Right renal cortex interstitium (tissue), 3 donors: ENCODE results near the gene MYBPHL. TPM values are rescaled to one million over a fixed set of nuclear protein-coding genes. Genes with fewer than 3 reads are reported as not detected.

Source experiments
- DNase-seq, 3 donors: peaks; one replicate each; pipeline ENCODE4 v3.0.0-alpha.2; 2013; ENCODE audit warnings: low read depth in 3 of 3, low spot score in 2 of 3
- polyA plus RNA-seq, 3 donors: library from polyadenylated mRNA; unstranded; fragments of 120-200 nt; gene quantifications; one replicate each; pipeline ENCODE4 v1.2.1, GENCODE V29; 2013; ENCODE audit not compliant: insufficient read length in 3 of 3

Gene MYBPHL
- polyA plus RNA-seq, 3 donors, result 0.08 TPM; not detected in 2

- DNase-seq, result peak in 1 of 3 donors; percentile 58
Observed at GRCh38 chr1:109253803-109254620, 52.8 kb downstream of the MYBPHL start.

DNA sequence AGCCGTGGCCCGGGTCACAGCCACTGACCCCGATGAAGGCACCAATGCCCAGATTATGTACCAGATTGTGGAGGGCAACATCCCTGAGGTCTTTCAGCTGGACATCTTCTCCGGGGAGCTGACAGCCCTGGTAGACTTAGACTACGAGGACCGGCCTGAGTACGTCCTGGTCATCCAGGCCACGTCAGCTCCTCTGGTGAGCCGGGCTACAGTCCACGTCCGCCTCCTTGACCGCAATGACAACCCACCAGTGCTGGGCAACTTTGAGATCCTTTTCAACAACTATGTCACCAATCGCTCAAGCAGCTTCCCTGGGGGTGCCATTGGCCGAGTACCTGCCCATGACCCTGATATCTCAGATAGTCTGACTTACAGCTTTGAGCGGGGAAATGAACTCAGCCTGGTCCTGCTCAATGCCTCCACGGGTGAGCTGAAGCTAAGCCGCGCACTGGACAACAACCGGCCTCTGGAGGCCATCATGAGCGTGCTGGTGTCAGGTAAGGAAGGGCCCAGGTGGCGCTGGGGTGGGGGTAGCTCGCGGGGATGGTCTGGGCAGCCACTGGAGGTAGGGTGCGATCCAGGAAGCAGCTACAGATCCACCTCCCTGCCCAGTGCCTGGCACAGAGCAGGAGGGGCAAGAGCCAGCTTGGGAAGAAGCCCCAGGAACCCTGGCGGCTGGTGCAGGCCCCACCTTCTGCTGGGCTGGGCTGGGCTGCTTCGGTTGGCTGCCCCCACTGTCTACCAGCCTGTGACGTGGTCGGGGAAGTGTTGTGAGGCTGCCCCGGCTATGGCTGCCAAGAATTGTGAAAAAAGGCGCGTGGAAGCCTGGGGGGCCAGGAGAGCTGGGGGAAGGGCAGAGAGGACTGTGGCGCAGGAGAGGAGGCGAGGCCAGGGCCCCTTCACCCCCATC is 53.7 kb downstream of the MYBPHL start:
- DNase-seq, result no peak

DNA sequence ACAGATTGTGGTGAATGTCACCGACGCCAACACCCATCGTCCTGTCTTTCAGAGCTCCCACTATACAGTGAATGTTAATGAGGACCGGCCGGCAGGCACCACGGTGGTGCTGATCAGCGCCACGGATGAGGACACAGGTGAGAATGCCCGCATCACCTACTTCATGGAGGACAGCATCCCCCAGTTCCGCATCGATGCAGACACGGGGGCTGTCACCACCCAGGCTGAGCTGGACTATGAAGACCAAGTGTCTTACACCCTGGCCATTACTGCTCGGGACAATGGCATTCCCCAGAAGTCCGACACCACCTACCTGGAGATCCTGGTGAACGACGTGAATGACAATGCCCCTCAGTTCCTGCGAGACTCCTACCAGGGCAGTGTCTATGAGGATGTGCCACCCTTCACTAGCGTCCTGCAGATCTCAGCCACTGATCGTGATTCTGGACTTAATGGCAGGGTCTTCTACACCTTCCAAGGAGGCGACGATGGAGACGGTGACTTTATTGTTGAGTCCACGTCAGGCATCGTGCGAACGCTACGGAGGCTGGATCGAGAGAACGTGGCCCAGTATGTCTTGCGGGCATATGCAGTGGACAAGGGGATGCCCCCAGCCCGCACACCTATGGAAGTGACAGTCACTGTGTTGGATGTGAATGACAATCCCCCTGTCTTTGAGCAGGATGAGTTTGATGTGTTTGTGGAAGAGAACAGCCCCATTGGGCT is 54.5 kb downstream of the MYBPHL start:
- DNase-seq, result no peak

- no peak for DNase-seq
Observed at GRCh38 chr1:109251277-109252166, 55.3 kb downstream of the MYBPHL start.

DNA sequence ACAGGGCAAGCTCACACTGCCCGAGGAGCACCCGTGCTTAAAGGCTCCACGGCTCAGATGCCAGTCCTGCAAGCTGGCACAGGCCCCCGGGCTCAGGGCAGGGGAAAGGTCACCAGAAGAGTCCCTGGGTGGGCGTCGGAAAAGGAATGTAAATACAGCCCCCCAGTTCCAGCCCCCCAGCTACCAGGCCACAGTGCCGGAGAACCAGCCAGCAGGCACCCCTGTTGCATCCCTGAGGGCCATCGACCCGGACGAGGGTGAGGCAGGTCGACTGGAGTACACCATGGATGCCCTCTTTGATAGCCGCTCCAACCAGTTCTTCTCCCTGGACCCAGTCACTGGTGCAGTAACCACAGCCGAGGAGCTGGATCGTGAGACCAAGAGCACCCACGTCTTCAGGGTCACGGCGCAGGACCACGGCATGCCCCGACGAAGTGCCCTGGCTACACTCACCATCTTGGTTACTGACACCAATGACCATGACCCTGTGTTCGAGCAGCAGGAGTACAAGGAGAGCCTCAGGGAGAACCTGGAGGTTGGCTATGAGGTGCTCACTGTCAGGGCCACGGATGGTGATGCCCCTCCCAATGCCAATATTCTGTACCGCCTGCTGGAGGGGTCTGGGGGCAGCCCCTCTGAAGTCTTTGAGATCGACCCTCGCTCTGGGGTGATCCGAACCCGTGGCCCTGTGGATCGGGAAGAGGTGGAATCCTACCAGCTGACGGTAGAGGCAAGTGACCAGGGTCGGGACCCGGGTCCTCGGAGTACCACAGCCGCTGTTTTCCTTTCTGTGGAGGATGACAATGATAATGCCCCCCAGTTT is 56.1 kb downstream of the MYBPHL start:
- DNase-seq, result no peak

- no peak for DNase-seq
Observed at GRCh38 chr1:109249654-109250401, 57.0 kb downstream of the MYBPHL start.

GRCh38 chr1:109248797-109249629 is 57.8 kb downstream of the MYBPHL start, which contains the start of gene CELSR2:
CELSR2 (plus strand) TSS chr1:109249539; CDS start chr1:109250080, 541 bp downstream.
- DNase-seq, result peak in 1 of 3 donors; percentile 57

GRCh38 chr1:109248444-109248796 is 58.4 kb downstream of the MYBPHL start:
- DNase-seq, result no peak

DNA sequence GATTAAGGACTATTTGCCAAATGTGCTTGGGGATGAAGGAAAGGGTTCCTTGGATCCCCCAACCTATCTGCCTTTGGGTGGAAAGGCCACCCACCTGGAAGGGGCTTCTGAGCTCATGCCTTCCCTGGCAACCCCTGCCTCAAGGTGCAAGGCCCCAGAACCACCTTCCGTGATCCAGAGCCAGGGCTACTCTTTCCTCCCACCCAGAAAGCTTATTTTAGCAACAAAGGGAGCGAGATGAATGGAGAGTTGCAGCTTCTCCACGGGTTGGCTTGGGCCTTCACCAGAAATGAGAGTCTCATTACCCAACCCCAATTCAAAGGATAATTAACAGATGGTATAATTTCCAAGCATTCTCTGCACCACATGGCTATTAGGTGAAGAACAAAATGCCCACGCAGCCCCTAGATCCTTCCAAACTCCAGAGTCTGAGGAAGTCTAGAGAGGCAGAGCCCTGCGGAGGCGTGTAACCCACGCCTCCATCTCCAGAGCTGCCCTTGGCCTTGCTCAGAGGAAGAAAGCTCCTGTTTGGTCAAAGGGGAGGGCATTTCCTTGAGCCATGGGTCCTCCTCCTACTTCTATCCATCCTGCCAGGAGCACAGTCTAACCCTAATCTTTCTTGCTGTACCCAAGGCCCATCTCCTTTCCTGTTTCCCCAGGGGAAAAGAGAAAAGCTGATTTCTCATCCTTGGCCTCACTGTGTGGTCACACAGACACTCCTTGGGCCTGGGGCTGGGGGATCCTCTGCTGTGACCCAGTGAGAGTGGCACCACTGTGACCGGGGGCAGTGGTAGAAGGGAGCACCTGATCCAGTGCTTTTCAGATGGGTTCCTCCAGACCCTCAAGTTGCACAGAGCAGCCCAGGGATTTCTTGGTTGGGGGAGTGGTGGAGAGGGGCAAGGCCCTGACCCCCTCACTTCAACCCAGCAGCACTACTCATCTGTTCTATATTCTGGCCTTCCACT is 59.1 kb downstream of the MYBPHL start:
- no peak for DNase-seq

GRCh38 chr1:109246141-109246551 is 60.7 kb downstream of the MYBPHL start:
- DNase-seq, result no peak

GRCh38 chr1:109243860-109244552 is 62.8 kb downstream of the MYBPHL start:
- no peak for DNase-seq

- no peak for DNase-seq
Observed at GRCh38 chr1:109243221-109243620, 63.6 kb downstream of the MYBPHL start.

DNA sequence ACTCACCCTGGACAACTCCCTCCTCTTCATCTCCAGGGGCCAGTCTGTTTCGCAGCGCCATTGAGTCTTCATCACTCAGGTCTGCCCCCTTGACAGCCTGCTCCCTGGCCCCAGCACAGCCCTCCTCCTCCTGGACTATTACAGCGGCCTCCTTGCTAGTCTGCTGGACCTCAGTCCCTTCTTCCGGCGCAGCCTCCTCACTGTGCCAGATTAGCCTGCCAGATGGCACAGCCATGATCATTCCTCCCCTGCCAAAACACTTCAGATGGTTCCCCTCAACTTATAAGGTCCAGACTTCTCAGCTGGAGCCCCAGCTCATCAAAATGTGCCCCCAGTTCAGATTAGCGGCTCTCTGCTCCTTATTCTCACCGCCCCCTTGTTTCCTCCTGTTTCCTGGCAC is 64.4 kb downstream of the MYBPHL start:
- DNase-seq, result no peak
